ENCODE results near the gene MED26. TPM values are rescaled to one million over a fixed set of nuclear protein-coding genes. Genes with fewer than 3 reads are reported as not detected.
A peak's percentile ranks its signal among the peaks of the same experiment; 100 is the strongest.

Gene MED26
- total and polyA plus RNA-seq, 9 of the 15 experiments (the other 6 are each of a cell fraction or from before 2014, with no cell fraction given), result 0.71 to 15.1 (median 6.2) TPM

- H3K27ac ChIP-seq (ENCODE audit: extremely low read depth, low read depth, low read length), result 0 out of 3 replicates have a peak overlapping the region, but pooled peaks have one; percentile 27
- POLR2A ChIA-PET, result interaction anchor here (0.6 to 1.1 kb wide), 2 partner anchors 11 to 190 kb away, joined by 3 to 6 read pairs; no protein-coding TSS in a partner anchor
- TF ChIP-seq SRF (CRISPR knock-in tag; IDR thresholded peaks at IDR 0.05) (no peak), SMARCA5 (IDR thresholded peaks at IDR 0.05) (no peak), ZNF507 (tag; conservative IDR thresholded peaks at IDR 0.05) (no peak), NCOR1 (IDR thresholded peaks at IDR 0.05) (no peak), PCBP1 (IDR thresholded peaks at IDR 0.05; ENCODE audit: low read depth, low read length, poor library complexity, severe bottlenecking) (peak; percentile 49), POLR3A (IDR thresholded peaks at IDR 0.05; ENCODE audit: borderline replicate concordance, extremely low read depth, insufficient read depth, insufficient read length) (no peak), NR2C1 (IDR thresholded peaks at IDR 0.05) (peak; percentile 32; the same call in 1 of the 2 replicates), NR2C1 (tag; IDR thresholded peaks at IDR 0.05) (0 out of 2 replicates have a peak, but pooled peaks have one; percentile 34), ZNF3 (CRISPR knock-in tag; IDR thresholded peaks at IDR 0.05) (no peak), ZNF699 (CRISPR knock-in tag; IDR thresholded peaks at IDR 0.05; ENCODE audit: insufficient replicate concordance) (no peak), SREBF1 (IDR thresholded peaks at IDR 0.05; ENCODE audit: borderline replicate concordance, low read depth, low read length) (no peak)
- TF ChIP-seq, protein P1, sequence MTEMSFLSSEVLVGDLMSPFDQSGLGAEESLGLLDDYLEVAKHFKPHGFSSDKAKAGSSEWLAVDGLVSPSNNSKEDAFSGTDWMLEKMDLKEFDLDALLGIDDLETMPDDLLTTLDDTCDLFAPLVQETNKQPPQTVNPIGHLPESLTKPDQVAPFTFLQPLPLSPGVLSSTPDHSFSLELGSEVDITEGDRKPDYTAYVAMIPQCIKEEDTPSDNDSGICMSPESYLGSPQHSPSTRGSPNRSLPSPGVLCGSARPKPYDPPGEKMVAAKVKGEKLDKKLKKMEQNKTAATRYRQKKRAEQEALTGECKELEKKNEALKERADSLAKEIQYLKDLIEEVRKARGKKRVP (CRISPR knock-in tag; IDR thresholded peaks at IDR 0.05), result no peak
- TF ChIP-seq, protein P2, sequence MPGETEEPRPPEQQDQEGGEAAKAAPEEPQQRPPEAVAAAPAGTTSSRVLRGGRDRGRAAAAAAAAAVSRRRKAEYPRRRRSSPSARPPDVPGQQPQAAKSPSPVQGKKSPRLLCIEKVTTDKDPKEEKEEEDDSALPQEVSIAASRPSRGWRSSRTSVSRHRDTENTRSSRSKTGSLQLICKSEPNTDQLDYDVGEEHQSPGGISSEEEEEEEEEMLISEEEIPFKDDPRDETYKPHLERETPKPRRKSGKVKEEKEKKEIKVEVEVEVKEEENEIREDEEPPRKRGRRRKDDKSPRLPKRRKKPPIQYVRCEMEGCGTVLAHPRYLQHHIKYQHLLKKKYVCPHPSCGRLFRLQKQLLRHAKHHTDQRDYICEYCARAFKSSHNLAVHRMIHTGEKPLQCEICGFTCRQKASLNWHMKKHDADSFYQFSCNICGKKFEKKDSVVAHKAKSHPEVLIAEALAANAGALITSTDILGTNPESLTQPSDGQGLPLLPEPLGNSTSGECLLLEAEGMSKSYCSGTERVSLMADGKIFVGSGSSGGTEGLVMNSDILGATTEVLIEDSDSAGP (CRISPR knock-in tag; IDR thresholded peaks at IDR 0.05), result no peak
- TF ChIP-seq, protein P3, sequence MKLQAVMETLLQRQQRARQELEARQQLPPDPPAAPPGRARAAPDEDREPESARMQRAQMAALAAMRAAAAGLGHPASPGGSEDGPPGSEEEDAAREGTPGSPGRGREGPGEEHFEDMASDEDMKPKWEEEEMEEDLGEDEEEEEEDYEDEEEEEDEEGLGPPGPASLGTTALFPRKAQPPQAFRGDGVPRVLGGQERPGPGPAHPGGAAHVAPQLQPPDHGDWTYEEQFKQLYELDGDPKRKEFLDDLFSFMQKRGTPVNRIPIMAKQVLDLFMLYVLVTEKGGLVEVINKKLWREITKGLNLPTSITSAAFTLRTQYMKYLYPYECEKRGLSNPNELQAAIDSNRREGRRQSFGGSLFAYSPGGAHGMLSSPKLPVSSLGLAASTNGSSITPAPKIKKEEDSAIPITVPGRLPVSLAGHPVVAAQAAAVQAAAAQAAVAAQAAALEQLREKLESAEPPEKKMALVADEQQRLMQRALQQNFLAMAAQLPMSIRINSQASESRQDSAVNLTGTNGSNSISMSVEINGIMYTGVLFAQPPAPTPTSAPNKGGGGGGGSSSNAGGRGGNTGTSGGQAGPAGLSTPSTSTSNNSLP (IDR thresholded peaks at IDR 0.05; ENCODE audit: borderline replicate concordance, low read depth, low read length), result no peak
Observed at GRCh38 chr19:16661480-16662034, 33.6 kb upstream of the MED26 start.

More at GRCh38 chr19:16661480-16662034, 33.6 kb upstream of the MED26 start:
- in situ Hi-C loops (cut with MboI), result no loop called here
- Histone ChIP-seq H2AFZ (ENCODE audit: low read depth, low read length) (peak overlapping the region; percentile 87), H3K4me1 (replicated peaks in 1 of 2; ENCODE audit: control insufficient read depth in 2 of 2, insufficient read depth in 2 of 2, low read length in 2 of 2) (peaks cover 19 to 41% of the 10 kb centered on the region in 2 experiments), H3K9me3 (replicated peaks; ENCODE audit: control insufficient read depth, insufficient read depth, low read depth, low read length) (no peaks in the 10 kb centered on the region), H3K9ac (ENCODE audit: insufficient read depth in 1 of 2, low read depth in 2 of 2, low read length in 2 of 2) (peak overlapping the region; percentile 26 to 78; a peak in 3 of 4 replicates), H4K20me1 (replicated peaks; ENCODE audit: control insufficient read depth, insufficient read depth, low read length) (peaks cover 10% of the 10 kb centered on the region), H3K36me3 (ENCODE audit: control insufficient read depth, insufficient read depth, low read length) (peaks cover 29% of the 10 kb centered on the region; the same call in 2 of the 3 replicates), H3K79me2 (ENCODE audit: control insufficient read depth, insufficient read depth, low read length) (peaks cover 30% of the 10 kb centered on the region), H3K27me3 (ENCODE audit: control insufficient read depth in 2 of 2, insufficient read depth in 2 of 2, low read length in 2 of 2) (no peaks in the 10 kb centered on the region), H3K9me1 (ENCODE audit: control insufficient read depth, insufficient read depth, low read length) (peaks cover 6% of the 10 kb centered on the region), H3K4me3 (peak overlapping the region; percentile 87), H3K4me2 (ENCODE audit: insufficient read depth, low read length) (peak overlapping the region; percentile 96)
- 5% methylated on average over 10 of the region's 31 CpGs for WGBS (ENCODE audit: insufficient coverage, low coverage, missing lambda C conversion rate)
- intact Hi-C loops (cut with micrococcal nuclease), result no loop called here
- DNase-seq (ENCODE audit: extremely low read depth in 1 of 4, low spot score in 3 of 4) (peak in 3 of 4 experiments; percentile 26 to 31 (median 29)), ATAC-seq (no peak), FAIRE-seq (no peak)
- BruUV-seq (replicated peaks), result no TSS peak
- CTCF ChIA-PET (ENCODE audit: low intra/inter-chr PET ratio), result no interaction called here

Measured in K562 (cell line).